ENCODE data around the gene TBC1D8. TPM values are rescaled to one million over a fixed set of nuclear protein-coding genes. Genes with fewer than 3 reads are reported as not detected.

TBC1D8 gene
- total and polyA plus RNA-seq, 3 donors from 2014 or later = 62.2 to 125 (median 90.1) TPM

- Histone ChIP-seq H3K4me1 (no peaks in the 10 kb centered on the region), H3K27ac (no peak overlapping the region), H3K9me3 (no peaks in the 10 kb centered on the region), H3K27me3 (no peaks in the 10 kb centered on the region), H3K4me3 (no peak overlapping the region), H3K36me3 (ENCODE audit: low read depth, missing control alignments) (no peaks in the 10 kb centered on the region)
- WGBS, 2 donors = 92 to 95% methylated on average over 2 of the region's 2 CpGs
- DNase-seq = no peak
- TF ChIP-seq POLR2A (IDR thresholded peaks at IDR 0.05) = no peak
- TF ChIP-seq, protein P1, sequence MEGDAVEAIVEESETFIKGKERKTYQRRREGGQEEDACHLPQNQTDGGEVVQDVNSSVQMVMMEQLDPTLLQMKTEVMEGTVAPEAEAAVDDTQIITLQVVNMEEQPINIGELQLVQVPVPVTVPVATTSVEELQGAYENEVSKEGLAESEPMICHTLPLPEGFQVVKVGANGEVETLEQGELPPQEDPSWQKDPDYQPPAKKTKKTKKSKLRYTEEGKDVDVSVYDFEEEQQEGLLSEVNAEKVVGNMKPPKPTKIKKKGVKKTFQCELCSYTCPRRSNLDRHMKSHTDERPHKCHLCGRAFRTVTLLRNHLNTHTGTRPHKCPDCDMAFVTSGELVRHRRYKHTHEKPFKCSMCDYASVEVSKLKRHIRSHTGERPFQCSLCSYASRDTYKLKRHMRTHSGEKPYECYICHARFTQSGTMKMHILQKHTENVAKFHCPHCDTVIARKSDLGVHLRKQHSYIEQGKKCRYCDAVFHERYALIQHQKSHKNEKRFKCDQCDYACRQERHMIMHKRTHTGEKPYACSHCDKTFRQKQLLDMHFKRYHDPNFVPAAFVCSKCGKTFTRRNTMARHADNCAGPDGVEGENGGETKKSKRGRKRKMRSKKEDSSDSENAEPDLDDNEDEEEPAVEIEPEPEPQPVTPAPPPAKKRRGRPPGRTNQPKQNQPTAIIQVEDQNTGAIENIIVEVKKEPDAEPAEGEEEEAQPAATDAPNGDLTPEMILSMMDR (IDR thresholded peaks at IDR 0.05) = no peak
- intact Hi-C loops (cut with DNase I; ENCODE audit: low total_unique reads) = no loop called here
Observed at GRCh38 chr2:101164021-101164420, 12.8 kb upstream of the TBC1D8 start.

- TF ChIP-seq, protein P1 (IDR thresholded peaks at IDR 0.05) = no peak
- TF ChIP-seq POLR2A (IDR thresholded peaks at IDR 0.05) = no peak
- intact Hi-C loops (cut with DNase I; ENCODE audit: low total_unique reads) = no loop called here
- Histone ChIP-seq H3K9me3 (no peaks in the 10 kb centered on the region), H3K27ac (no peak overlapping the region), H3K4me1 (no peaks in the 10 kb centered on the region), H3K4me3 (no peak overlapping the region), H3K27me3 (no peaks in the 10 kb centered on the region), H3K36me3 (ENCODE audit: low read depth, missing control alignments) (no peaks in the 10 kb centered on the region)
- no peak for DNase-seq
- 70 to 74% methylated on average over 9 of the region's 9 CpGs for WGBS, 2 donors
Observed at GRCh38 chr2:101162561-101163330, 11.6 kb upstream of the TBC1D8 start.

DNA sequence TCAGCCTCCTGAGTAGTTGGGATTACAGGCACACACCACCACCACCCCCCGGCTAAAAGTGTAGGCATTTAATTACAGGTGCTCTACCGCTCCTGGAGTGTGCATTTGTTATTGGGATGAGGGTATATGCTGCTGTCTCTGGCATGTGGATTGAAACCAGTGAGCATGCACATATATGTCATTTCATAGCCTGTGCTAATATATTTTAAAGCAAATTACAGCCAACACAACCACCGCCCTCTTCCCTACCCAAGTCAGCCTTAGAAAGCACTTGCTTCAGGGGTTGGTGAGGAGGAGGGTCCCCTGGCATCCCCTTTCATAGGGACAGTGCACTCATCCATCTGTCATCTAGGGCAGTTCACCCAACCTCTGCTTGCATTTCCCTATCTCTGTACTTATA is 10.5 kb upstream of the TBC1D8 start:
- 91 to 98% methylated on average over 3 of the region's 3 CpGs for WGBS, 2 donors
- Histone ChIP-seq H3K9me3 (no peaks in the 10 kb centered on the region), H3K4me1 (no peaks in the 10 kb centered on the region), H3K4me3 (no peak overlapping the region), H3K27ac (no peak overlapping the region), H3K36me3 (ENCODE audit: low read depth, missing control alignments) (no peaks in the 10 kb centered on the region), H3K27me3 (no peaks in the 10 kb centered on the region)
- DNase-seq = no peak
- TF ChIP-seq POLR2A (IDR thresholded peaks at IDR 0.05) = no peak
- TF ChIP-seq, protein P1 (IDR thresholded peaks at IDR 0.05) = no peak
- intact Hi-C loops (cut with DNase I; ENCODE audit: low total_unique reads) = no loop called here

DNA sequence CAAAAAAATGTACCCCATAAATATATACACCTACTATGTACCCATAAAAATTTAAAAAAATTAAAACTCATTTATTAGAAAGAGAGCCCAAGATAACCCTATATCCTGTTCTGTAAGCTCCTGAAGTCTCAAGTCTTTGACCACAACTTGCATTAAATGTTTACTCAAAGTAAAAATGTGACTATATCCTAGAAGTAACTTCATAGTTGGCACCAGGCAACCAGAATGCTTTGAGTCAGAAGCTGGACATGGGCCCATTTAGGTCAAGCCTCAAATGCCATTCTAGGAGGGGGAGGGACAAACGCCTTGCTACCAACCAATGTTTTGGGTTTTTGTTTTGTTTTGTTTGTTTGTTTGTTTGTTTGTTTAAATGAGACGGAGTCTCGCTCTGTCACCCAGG is 9.3 kb upstream of the TBC1D8 start:
- Histone ChIP-seq H3K9me3 (no peaks in the 10 kb centered on the region), H3K4me3 (no peak overlapping the region), H3K36me3 (ENCODE audit: low read depth, missing control alignments) (no peaks in the 10 kb centered on the region), H3K4me1 (no peaks in the 10 kb centered on the region), H3K27me3 (no peaks in the 10 kb centered on the region), H3K27ac (no peak overlapping the region)
- no peak for TF ChIP-seq POLR2A (IDR thresholded peaks at IDR 0.05)
- TF ChIP-seq, protein P1 (IDR thresholded peaks at IDR 0.05) = no peak
- no peak for DNase-seq
- intact Hi-C loops (cut with DNase I; ENCODE audit: low total_unique reads) = no loop called here
- 90 to 95% methylated on average over 3 of the region's 3 CpGs for WGBS, 2 donors

- no peak for DNase-seq
- intact Hi-C loops (cut with DNase I; ENCODE audit: low total_unique reads) = loop anchor here (10.0 kb wide), 1 partner anchor 125 kb away; no protein-coding TSS in a partner anchor
- Histone ChIP-seq H3K27ac (no peak overlapping the region), H3K4me3 (no peak overlapping the region), H3K9me3 (no peaks in the 10 kb centered on the region), H3K27me3 (no peaks in the 10 kb centered on the region), H3K36me3 (ENCODE audit: low read depth, missing control alignments) (no peaks in the 10 kb centered on the region), H3K4me1 (no peaks in the 10 kb centered on the region)
- WGBS, 2 donors = 96 to 97% methylated on average over 2 of the region's 2 CpGs
- no peak for TF ChIP-seq POLR2A (IDR thresholded peaks at IDR 0.05)
- TF ChIP-seq, protein P1 (IDR thresholded peaks at IDR 0.05) = no peak
Observed at GRCh38 chr2:101159526-101159925, 8.3 kb upstream of the TBC1D8 start.

Data from testis (tissue), 3 donors.